Camera-type eye (tissue), 1 donor: Measurements from ENCODE around the gene CHI3L1. TPM values are rescaled to one million over a fixed set of nuclear protein-coding genes. Genes with fewer than 3 reads are reported as not detected.

ENCODE experiments used
- total RNA-seq: library from RNA; depleted of rRNA; stranded (reverse); fragments of >200 nt; gene quantifications from one replicate; pipeline ENCODE4 v1.2.3, GENCODE V29; 2014

The CHI3L1 gene
- total RNA-seq = 6.3 TPM

DNA sequence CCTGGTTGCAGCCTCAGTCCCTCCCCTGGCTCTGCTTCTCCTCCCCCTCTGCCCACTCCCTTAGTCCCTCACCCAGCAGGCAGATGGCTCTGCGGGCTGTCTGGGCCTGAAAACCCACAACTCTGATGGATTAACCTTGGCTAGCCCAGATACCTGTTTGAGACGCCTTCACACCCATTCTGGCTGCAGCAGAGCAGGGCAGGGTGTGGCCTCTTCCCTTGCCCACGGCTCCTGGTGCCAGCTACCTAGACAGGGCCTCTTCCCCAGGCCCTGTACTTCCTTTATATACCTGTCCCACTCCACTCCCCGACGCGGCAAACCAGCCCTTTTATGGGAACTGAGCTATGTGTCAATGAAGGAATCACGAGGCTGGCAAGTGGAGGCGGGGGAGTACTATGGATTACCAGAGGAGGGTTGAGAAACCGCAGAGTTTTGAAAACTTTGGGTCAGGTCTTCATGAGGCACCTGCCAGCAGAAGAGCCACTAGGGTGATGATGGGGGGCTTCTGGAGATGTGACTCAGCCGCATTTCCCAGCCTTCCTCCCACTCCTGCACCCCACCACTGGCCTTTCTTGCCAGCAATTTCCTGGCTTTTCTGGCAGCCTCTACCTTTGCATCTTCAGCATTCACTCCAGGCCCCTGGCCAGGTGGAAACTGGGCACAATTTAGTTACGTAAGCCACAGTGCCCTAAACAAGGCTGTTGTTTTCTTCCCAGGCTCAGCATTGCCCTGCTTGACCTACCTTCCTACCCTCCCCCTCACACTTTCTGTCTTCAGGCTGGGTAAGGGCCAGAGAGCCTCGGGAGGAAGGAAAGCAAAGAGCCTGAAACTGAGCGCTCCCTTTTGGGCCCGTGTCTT is at the start of gene CHI3L1:
CHI3L1 (minus strand) TSS at position 259 of the 858 bp plus-strand sequence; CDS start at position 178, 81 bp downstream.

DNA sequence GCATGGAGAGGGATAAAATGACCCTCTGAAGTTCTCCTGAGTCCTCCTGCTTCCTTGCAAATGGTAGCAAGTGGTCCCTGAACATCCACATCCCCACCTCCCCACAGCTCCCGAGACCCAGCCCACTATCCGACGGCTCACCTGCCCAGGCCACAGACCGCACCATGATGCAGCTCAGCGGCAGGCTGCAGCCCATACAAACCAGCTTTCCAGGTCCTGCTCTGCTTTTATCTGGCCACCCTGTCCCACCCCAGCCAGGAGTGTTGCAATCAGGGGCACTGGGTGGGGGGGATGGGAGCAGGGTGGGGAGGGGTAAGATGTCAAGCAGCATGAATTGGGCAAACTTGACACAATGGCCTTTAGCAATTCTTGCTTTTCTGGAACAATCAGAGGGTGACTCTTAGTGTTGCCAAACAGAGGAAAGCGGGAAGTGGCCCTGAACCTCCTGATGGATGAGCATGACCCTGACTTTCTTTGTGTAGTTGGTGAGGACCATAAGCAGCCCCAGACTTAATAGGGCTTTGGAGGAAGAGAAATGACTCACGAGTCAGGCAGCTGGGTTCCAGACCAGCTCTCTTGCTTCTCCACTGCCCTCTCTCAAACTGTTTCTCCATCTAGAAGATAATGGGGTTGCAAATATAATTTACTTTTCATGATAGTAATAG is 43.1 kb upstream of the CHI3L1 start, which contains the start of gene CHIT1:
CHIT1 (minus strand) TSS at position 203 of the 665 bp plus-strand sequence; CDS start at position 166, 37 bp downstream.

DNA sequence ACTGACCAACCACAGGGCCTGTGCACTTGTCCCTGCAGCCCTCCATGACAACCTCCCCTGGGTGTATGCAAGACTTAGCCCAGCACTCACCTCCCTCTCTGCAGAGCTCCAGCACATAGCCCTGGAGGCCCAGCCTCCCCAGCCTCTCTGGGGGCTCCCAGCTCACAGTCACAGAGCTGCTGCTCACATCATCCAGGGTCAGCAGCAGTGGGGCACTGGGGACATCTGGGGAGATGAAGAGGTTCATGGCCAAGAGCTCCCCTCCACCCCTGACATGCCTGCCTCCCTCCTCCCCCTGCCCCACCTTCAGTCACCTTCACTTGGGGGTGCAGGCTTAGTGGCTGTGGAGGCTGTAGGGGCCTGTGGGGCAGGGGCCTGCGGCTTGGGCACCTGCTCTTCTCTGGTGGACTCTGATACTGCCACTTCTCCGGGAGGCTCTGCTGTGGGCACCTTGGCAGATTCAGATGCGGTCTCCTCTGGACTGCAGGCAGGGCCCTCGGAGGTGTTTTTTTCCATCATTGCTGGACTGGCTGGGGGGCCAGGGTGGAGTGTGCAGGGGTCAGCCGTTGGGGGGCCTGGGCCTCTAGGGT is 11.2 kb downstream of the CHI3L1 start, which contains the start of gene MYBPH:
MYBPH (minus strand) TSS at position 590 of the 590 bp plus-strand sequence; CDS start at position 519, 71 bp downstream.

Other genes starting within 250 kb of the CHI3L1 start
- gene ADIPOR1, start 228.4 kb downstream of the CHI3L1 start, total RNA-seq = 72.9 TPM
- 35.7 TPM for gene CYB5R1, start 219.4 kb downstream of the CHI3L1 start, total RNA-seq
- gene TMEM183A, start 179.3 kb downstream of the CHI3L1 start, total RNA-seq = 76.5 TPM
- gene PPFIA4, start 160.2 kb downstream of the CHI3L1 start, total RNA-seq = 15.8 TPM
- gene MYOG, start 100.7 kb downstream of the CHI3L1 start, total RNA-seq = 19.8 TPM
- 1.9 TPM for gene ADORA1, start 59.0 kb downstream of the CHI3L1 start, total RNA-seq
- 4.5 TPM for gene MYBPH, start 10.9 kb downstream of the CHI3L1 start, total RNA-seq
- not detected for gene CHIT1, start 43.0 kb upstream of the CHI3L1 start, total RNA-seq
- gene BTG2, start 118.8 kb upstream of the CHI3L1 start, total RNA-seq = 56.5 TPM
- 137 TPM for gene FMOD, start 164.4 kb upstream of the CHI3L1 start, total RNA-seq